Hematopoietic multipotent progenitor cell treated with erythropoietin and hydrocortisone succinate and interleukin-3 and kit ligand, for 15 days (in vitro differentiated cells): ENCODE data around the gene HLA-DOA.

Experiments used
- DNase-seq: peaks from one replicate; pipeline ENCODE4 v3.0.0-alpha.2; 2015; ENCODE audit warnings: low spot score

HLA-DOA gene

GRCh38 chr6:32963866-32964265, 45.5 kb downstream of the HLA-DOA start:
- DNase-seq, result no peak

- DNase-seq, result no peak
Observed at GRCh38 chr6:32962213-32962826, 47.1 kb downstream of the HLA-DOA start.

- DNase-seq, result no peak
Observed at GRCh38 chr6:32960563-32960962, 48.8 kb downstream of the HLA-DOA start.

- no peak for DNase-seq
Observed at GRCh38 chr6:32956176-32956575, 53.2 kb downstream of the HLA-DOA start.

- DNase-seq, result peak; percentile 33
Observed at GRCh38 chr6:32954986-32955802, 54.2 kb downstream of the HLA-DOA start.

- no peak for DNase-seq
Observed at GRCh38 chr6:32954267-32954666, 55.1 kb downstream of the HLA-DOA start.
